Left ventricle myocardium inferior (tissue), 1 donor: ENCODE measurements around the gene SYNGR3. TPM values are rescaled to one million over a fixed set of nuclear protein-coding genes. Genes with fewer than 3 reads are reported as not detected.

Source experiments
- DNase-seq: peaks from one replicate; pipeline ENCODE4 v3.0.0-alpha.2; 2020
- H3K27ac ChIP-seq: fragments of 200-600 bp; replicated peaks from 2 replicates; pipeline ENCODE4 v1.8.0; 2021
- H3K27me3 ChIP-seq: fragments of 200-600 bp; 2 replicates; pipeline ENCODE4 v1.8.0; 2021; ENCODE audit warnings: low read depth
- H3K36me3 ChIP-seq: fragments of 200-600 bp; 2 replicates; pipeline ENCODE4 v1.8.0; 2021
- H3K4me1 ChIP-seq: fragments of 200-600 bp; 2 replicates; pipeline ENCODE4 v1.8.0; 2021
- H3K4me3 ChIP-seq: fragments of 200-600 bp; 2 replicates; pipeline ENCODE4 v1.8.0; 2021; ENCODE audit warnings: mild to moderate bottlenecking, moderate library complexity
- H3K9me3 ChIP-seq: fragments of 200-600 bp; replicated peaks from 2 replicates; pipeline ENCODE4 v1.8.0; 2021
- intact Hi-C: fragments of 100-400 bp; cut with micrococcal nuclease; formaldehyde crosslinking; loops from one replicate; pipeline ENCODE4 v1.11.0; 2022
- total RNA-seq: library from RNA; stranded (reverse); fragmentation: NEBNext Ultra II Directional; extraction: Animal tissue kit (Norgen Biotek cat#: 25700); gene quantifications from one replicate; pipeline ENCODE4 v1.2.1, GENCODE V29; 2021
- TF ChIP-seq, protein P1 (sequence below): fragments of 200-600 bp; IDR thresholded peaks from 2 replicates; pipeline ENCODE4 v1.8.0; 2021; ENCODE audit warnings: antibody characterized with exemption, mild to moderate bottlenecking, borderline replicate concordance
- donor health status: DM: no; HTN: yes; CAD: no; lungs with severe emphysema.

SYNGR3 gene
- total RNA-seq, 1 donor from 2014 or later, result 0.38 TPM

DNA sequence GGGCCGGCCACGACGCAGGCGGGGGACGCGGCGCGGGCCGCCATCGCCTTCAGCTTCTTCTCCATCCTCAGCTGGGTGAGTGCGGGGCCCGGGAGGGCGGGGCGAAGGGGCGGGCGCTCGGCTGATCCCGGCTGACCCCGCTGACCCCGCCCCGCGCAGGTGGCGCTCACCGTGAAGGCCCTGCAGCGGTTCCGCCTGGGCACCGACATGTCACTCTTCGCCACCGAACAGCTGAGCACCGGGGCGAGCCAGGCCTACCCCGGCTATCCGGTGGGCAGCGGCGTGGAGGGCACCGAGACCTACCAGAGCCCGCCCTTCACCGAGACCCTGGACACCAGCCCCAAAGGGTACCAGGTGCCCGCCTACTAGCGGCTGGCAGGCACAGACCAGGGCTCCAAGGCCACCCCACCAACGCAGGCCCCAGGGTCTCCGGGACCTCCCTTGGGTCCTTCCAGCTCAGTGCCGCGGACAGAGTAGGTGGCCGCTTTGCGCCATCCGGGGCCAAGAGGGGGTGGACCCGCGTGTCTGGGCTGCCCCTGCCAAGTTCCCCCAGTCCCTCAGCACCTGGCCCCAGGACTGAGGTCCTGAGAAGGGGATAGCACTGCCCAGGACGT lies 3.0 kb downstream of the SYNGR3 start:
- H3K27me3 ChIP-seq, result peaks cover 40% of the 10 kb centered on the region
- peaks cover 4% of the 10 kb centered on the region for H3K9me3 ChIP-seq
- intact Hi-C loops, result no loop called here
- H3K27ac ChIP-seq, result no peak overlapping the region
- peak overlapping the region; percentile 66 for H3K4me3 ChIP-seq
- TF ChIP-seq, protein P1, sequence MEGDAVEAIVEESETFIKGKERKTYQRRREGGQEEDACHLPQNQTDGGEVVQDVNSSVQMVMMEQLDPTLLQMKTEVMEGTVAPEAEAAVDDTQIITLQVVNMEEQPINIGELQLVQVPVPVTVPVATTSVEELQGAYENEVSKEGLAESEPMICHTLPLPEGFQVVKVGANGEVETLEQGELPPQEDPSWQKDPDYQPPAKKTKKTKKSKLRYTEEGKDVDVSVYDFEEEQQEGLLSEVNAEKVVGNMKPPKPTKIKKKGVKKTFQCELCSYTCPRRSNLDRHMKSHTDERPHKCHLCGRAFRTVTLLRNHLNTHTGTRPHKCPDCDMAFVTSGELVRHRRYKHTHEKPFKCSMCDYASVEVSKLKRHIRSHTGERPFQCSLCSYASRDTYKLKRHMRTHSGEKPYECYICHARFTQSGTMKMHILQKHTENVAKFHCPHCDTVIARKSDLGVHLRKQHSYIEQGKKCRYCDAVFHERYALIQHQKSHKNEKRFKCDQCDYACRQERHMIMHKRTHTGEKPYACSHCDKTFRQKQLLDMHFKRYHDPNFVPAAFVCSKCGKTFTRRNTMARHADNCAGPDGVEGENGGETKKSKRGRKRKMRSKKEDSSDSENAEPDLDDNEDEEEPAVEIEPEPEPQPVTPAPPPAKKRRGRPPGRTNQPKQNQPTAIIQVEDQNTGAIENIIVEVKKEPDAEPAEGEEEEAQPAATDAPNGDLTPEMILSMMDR, result no peak
- peaks cover 10% of the 10 kb centered on the region for H3K36me3 ChIP-seq
- no peak for DNase-seq
- H3K4me1 ChIP-seq, result peaks cover 31% of the 10 kb centered on the region

DNA sequence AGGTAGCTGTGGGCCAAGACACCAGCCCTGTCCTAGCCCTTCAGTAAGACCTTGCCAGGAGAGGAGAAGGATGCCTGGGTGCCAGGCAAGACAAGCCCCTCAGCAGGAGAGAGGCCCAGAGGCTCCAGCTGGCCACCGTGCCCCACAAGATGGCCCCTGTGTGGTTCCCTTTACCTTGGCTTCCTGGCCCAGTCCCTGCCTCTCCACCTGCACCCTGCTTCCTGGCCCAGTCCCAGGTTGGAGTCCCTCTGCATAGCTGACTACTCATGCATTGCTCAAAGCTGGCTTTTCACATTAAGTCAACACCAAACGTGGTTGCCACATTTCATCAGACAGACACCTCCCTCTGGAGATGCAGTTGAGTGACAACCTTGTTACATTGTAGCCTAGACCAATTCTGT lies 4.0 kb downstream of the SYNGR3 start:
- Histone ChIP-seq H3K4me1 (peaks cover 31% of the 10 kb centered on the region), H3K27me3 (peaks cover 31% of the 10 kb centered on the region), H3K27ac (no peak overlapping the region), H3K9me3 (peaks cover 4% of the 10 kb centered on the region), H3K4me3 (no peak overlapping the region), H3K36me3 (peaks cover 19% of the 10 kb centered on the region)
- TF ChIP-seq, protein P1, result no peak
- intact Hi-C loops, result no loop called here
- no peak for DNase-seq

DNA sequence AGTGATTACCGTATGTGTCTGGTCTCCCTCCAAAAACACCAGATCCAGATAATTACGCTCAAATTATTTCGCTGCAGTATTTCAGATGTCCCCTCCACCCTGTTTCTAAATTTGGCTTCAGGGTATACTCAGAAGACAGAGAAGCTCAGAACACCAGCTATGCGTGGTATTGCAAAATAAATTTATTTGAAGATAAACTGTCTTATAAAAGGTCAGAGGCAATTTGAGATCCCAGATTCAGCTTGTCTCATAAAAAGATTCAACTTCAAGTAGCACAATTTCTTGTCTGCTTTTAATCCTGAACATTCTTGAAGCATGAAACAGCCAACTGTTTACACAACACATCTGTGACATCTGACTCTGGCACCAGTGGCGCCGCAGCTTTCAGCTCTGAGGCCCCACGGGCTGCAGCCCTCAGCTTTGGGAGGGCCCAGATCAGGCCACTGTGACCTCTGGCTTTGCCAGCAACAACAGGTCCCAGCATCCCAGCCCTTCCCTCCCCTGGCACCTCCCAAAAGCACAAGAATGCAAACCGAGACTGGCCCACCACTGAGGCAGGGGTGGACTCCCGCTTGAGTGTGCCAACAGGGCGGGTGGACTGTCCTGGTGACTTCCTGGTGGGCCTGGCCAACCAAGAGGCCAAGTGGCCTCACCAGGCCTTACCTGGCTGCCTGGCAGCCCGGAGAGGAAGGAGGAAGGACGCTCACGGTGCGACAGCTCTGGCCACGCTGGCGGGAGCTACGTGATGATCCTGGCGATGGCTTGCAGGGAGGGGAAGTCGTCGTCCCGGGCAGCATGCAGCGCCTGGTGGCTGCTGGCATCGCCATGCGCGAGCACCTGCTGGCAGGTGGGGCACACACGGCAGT lies 8.0 kb downstream of the SYNGR3 start:
- TF ChIP-seq, protein P1, result no peak
- intact Hi-C loops, result no loop called here
- H3K9me3 ChIP-seq, result no peaks in the 10 kb centered on the region
- H3K36me3 ChIP-seq, result peaks cover 57% of the 10 kb centered on the region
- no peak overlapping the region for H3K27ac ChIP-seq
- DNase-seq, result no peak
- no peak overlapping the region for H3K4me3 ChIP-seq
- no peaks in the 10 kb centered on the region for H3K27me3 ChIP-seq
- no peaks in the 10 kb centered on the region for H3K4me1 ChIP-seq

DNA sequence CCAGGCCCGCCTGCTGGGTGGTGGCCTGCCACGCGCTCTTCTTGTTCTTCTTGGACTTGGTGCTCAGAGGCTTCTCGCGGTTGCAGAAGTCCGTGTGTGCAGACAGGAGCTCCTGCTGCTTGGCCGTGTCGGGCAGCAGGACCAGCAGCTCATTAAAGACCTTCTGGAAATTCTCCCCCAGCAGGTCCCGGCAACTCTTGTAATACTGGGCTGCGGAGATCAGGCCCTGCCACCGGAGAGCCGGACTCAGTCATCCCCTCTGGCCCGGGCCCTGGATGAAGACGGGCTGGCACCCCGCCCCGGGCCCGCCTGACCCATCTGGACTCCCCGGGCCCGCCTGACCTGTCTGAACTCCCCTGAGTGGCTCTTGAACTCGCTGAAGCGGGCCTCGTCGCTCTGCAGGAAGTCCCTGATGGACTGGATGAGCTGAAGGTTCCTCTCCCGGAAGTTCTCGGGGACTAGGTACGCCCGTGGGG lies 8.6 kb downstream of the SYNGR3 start:
- Histone ChIP-seq H3K4me3 (no peak overlapping the region), H3K4me1 (peaks cover 4% of the 10 kb centered on the region), H3K27ac (no peak overlapping the region), H3K36me3 (peaks cover 64% of the 10 kb centered on the region), H3K27me3 (no peaks in the 10 kb centered on the region), H3K9me3 (no peaks in the 10 kb centered on the region)
- intact Hi-C loops, result no loop called here
- no peak for DNase-seq
- TF ChIP-seq, protein P1, result no peak

DNA sequence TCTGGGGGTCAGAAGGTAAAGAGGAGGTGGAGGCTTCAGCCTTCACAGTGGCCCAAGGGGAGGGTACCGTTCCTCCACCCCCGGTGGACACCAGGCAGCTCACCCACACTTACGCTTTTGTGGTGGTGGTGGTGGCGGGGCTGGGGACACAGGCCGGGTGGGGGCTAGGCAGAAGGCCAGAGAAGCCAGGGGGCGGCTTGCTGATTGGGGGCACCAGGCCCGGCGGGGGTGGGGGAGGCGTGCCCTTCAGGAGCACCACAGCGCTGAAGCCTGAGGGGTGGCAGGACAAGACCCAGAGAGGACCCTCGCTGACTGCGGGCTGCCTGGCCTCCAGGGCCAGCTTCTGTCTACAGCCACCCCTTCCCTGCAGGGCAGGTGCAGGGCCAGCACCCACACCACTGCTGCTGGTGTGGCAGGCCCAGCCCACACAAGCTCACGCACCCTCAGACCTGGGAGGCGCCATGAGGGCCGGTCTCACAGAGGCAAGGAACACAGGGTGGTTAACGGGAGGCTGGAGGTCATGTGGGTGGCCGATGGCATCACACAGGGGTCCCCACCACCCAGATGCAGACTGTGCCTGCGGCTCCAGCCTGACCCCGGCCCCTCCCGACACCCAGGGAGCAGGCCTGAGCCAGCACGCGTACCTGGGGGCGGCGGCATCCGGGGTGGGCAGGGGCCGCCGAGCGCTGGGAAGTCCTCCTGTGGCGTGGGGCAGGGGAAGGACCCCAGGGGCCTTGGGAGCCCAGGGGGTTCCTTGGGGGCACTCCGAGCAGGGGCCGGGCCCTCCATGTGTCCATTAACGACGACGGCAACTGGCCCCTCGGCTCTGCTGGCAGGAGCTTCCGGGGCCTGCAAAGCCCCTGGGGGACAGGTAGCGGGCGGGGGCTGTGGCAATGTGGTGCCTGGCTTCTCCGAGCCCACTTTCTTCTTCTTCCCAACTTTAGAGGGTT lies 9.4 kb downstream of the SYNGR3 start:
- H3K27ac ChIP-seq, result no peak overlapping the region
- peaks cover 11% of the 10 kb centered on the region for H3K4me1 ChIP-seq
- DNase-seq, result no peak
- peaks cover 65% of the 10 kb centered on the region for H3K36me3 ChIP-seq
- no peaks in the 10 kb centered on the region for H3K27me3 ChIP-seq
- no peak overlapping the region for H3K4me3 ChIP-seq
- intact Hi-C loops, result no loop called here
- TF ChIP-seq, protein P1, result no peak
- H3K9me3 ChIP-seq, result no peaks in the 10 kb centered on the region
